RWPE2 (cell line): ENCODE results near the gene RAP1GAP.

Experiments used
- ATAC-seq: fragments of 200-7000 bp; cut with Tn5 transposase; 3 replicates; pipeline ENCODE4 v1.9.1; 2021; ENCODE audit warnings: low read depth
- DNase-seq: peaks from one replicate; pipeline ENCODE4 v3.0.0-alpha.2; 2020; ENCODE audit warnings: low spot score
- H3K27ac ChIP-seq: fragments of 450-650 bp; 2 replicates; pipeline ENCODE4 v1.5.1; 2017; ENCODE audit warnings: mild to moderate bottlenecking; ENCODE audit not compliant: poor library complexity, severe bottlenecking
- H3K27me3 ChIP-seq: fragments of 250-450 bp; sonication (Bioruptor Pico); 2 replicates; pipeline ENCODE4 v1.5.1; 2021; ENCODE audit warnings: mild to moderate bottlenecking, moderate library complexity; ENCODE audit not compliant: insufficient read depth, poor library complexity, severe bottlenecking
- H3K36me3 ChIP-seq: fragments of 250-450 bp; sonication (Bioruptor Pico); 2 replicates; pipeline ENCODE4 v1.5.1; 2020; ENCODE audit warnings: low read depth, mild to moderate bottlenecking, moderate library complexity
- H3K4me1 ChIP-seq: fragments of 250-450 bp; sonication (Bioruptor Pico); 2 replicates; pipeline ENCODE4 v1.5.1; 2021; ENCODE audit warnings: mild to moderate bottlenecking, moderate library complexity; ENCODE audit not compliant: insufficient read depth, poor library complexity, severe bottlenecking
- H3K4me3 ChIP-seq: fragments of 250-450 bp; sonication (Bioruptor Pico); 2 replicates; pipeline ENCODE4 v1.5.1; 2021; ENCODE audit warnings: mild to moderate bottlenecking, moderate library complexity; ENCODE audit not compliant: severe bottlenecking
- H3K9me3 ChIP-seq: fragments of 250-450 bp; sonication (Bioruptor Pico); 2 replicates; pipeline ENCODE4 v1.5.1; 2021; ENCODE audit warnings: mild to moderate bottlenecking, moderate library complexity; ENCODE audit not compliant: severe bottlenecking
- TF ChIP-seq, protein P1 (sequence below): fragments of 450-650 bp; IDR thresholded peaks from one replicate; pipeline ENCODE4 v1.5.1; 2017; ENCODE audit warnings: mild to moderate bottlenecking, moderate library complexity; ENCODE audit not compliant: poor library complexity, severe bottlenecking

Gene RAP1GAP

DNA sequence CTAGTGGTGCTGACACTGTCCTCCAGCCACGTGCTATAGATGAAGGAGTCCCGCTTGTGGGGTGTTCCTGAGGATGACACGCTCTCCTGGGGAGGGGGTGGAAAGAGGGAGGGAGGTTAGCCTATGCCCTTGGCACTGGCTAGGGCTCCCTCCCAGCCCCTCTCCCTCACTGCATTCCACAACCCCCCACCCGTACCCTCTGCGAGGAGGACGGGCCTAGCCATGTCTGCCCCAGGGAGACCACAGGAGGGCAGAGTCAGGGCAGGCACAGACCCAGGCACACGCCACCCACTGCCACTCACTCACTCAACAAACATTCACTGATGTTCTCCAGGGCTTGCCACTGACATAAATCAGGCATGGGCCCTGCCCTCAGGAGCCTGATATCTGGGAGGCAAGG is 70.7 kb downstream of the RAP1GAP start:
- no peak overlapping the region for H3K27ac ChIP-seq
- DNase-seq (no peak), ATAC-seq (no peak)
- H3K36me3 ChIP-seq: no peaks in the 10 kb centered on the region
- no peaks in the 10 kb centered on the region for H3K4me1 ChIP-seq
- TF ChIP-seq, protein P1, sequence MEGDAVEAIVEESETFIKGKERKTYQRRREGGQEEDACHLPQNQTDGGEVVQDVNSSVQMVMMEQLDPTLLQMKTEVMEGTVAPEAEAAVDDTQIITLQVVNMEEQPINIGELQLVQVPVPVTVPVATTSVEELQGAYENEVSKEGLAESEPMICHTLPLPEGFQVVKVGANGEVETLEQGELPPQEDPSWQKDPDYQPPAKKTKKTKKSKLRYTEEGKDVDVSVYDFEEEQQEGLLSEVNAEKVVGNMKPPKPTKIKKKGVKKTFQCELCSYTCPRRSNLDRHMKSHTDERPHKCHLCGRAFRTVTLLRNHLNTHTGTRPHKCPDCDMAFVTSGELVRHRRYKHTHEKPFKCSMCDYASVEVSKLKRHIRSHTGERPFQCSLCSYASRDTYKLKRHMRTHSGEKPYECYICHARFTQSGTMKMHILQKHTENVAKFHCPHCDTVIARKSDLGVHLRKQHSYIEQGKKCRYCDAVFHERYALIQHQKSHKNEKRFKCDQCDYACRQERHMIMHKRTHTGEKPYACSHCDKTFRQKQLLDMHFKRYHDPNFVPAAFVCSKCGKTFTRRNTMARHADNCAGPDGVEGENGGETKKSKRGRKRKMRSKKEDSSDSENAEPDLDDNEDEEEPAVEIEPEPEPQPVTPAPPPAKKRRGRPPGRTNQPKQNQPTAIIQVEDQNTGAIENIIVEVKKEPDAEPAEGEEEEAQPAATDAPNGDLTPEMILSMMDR: no peak
- H3K27me3 ChIP-seq: no peaks in the 10 kb centered on the region
- no peaks in the 10 kb centered on the region for H3K9me3 ChIP-seq
- no peak overlapping the region for H3K4me3 ChIP-seq

DNA sequence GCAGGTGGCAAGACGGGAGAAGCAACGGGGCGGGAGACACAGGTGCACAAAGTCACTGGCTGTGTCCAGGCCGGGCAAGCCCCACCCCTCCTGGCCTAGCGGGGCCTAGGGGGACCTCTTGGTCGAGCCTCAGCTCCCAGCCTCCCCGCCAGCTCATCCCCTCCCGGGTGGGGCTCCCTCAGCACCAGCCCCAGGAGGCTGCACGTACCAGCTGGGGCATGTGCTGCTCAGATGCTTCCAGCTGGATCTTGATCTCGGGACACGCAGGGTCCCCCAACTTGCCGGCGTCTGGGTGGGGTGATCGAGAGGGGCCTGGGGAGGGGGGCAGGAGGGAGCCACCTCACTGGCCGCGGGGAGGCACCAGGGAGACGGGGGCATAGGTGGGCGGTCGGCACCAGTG is 71.4 kb downstream of the RAP1GAP start:
- TF ChIP-seq, protein P1: no peak
- no peaks in the 10 kb centered on the region for H3K27me3 ChIP-seq
- no peak overlapping the region for H3K27ac ChIP-seq
- H3K4me1 ChIP-seq: no peaks in the 10 kb centered on the region
- DNase-seq (no peak), ATAC-seq (no peak)
- no peaks in the 10 kb centered on the region for H3K36me3 ChIP-seq
- H3K4me3 ChIP-seq: no peak overlapping the region
- H3K9me3 ChIP-seq: no peaks in the 10 kb centered on the region

DNA sequence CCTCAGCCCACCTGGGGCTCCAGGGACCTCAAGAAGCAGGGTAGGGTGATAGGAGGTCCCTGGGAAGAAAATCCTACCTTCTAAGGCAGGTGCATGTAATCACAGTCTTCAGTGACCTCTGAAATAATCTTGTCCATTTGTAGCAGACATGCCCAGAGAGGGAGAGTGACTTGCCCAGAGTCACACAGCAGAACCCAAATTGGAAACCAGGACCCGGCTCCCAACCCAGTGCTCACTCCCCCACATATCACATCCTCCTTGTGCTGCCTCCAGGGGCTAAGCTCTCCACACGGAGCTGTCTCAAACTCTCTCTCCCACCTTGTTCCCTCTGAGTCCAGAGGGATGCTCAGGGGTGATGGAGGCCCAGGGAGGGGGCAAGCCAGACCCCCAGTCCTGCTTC is 72.5 kb downstream of the RAP1GAP start:
- Histone ChIP-seq H3K4me1 (no peaks in the 10 kb centered on the region), H3K27me3 (no peaks in the 10 kb centered on the region), H3K27ac (no peak overlapping the region), H3K9me3 (no peaks in the 10 kb centered on the region), H3K4me3 (no peak overlapping the region), H3K36me3 (no peaks in the 10 kb centered on the region)
- TF ChIP-seq, protein P1: no peak
- DNase-seq: no peak
- no peak for ATAC-seq

DNA sequence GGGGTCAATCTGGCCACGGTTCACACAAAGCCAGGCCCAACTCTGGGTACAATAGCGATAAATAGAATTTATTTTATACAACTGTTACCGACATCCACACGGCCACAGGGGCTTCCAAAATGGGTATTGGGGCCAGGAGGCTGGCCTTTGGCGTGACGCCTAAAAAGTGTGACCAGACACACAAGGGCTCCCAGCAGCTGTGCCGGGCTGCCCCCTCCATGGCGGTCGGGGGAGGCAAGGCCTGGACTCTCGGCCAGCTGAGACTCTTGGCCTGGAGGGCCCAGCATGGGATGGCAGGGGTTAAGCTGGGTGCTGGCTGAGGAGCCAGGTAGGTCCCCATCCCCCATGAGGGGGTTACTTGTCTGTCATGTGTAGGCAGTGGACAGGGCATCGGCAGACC is 73.0 kb downstream of the RAP1GAP start:
- DNase-seq (no peak), ATAC-seq (no peak)
- Histone ChIP-seq H3K9me3 (no peaks in the 10 kb centered on the region), H3K27me3 (no peaks in the 10 kb centered on the region), H3K4me3 (no peak overlapping the region), H3K4me1 (no peaks in the 10 kb centered on the region), H3K27ac (no peak overlapping the region), H3K36me3 (no peaks in the 10 kb centered on the region)
- TF ChIP-seq, protein P1: no peak

DNA sequence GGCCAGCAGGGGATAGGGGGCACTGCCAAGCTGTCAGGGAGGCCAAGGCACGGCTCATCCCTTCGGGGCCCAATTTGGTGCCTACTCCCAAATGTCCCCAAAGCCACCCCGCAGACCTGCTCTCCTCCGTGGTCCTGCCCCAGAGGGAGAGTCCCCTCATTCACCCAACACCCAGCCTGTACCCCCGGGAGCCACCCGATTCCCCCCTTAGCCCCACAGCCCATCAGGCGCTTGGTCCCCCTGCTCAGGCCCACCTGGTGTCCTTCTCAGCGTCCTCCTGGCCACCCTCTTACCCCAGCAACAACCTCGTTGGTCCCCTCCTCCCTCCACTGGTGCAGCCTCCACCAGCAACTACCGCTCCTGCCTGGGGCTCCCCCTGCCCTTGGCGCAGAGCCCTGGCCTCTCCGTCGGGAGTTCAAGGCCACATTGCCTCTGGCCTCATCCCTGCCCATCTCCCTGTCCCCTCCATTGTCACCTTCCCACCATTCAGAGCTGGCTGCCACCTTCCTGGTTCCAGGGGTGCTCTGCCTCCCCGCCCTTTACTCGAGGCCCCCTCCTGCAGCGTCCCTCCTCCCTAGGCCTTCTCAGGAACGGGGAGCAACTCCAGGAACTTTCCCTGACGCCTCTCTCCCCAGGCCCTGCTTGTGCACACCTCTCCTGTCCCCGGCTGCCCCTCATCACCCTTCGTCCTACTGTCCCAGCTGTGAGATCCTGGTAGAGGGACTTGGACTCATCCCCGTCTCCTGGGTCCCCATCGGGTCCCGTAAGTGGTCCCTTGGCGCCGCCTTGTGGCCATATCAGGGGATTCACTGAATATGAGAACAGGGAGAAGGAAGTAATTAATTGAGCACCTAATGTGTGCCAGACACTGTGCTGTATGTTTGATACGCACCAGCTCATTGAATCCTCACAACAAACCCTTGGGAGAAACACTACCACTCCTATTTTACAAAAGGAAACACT is 73.9 kb downstream of the RAP1GAP start:
- Histone ChIP-seq H3K27ac (no peak overlapping the region), H3K27me3 (no peaks in the 10 kb centered on the region), H3K36me3 (no peaks in the 10 kb centered on the region), H3K4me3 (no peak overlapping the region), H3K9me3 (no peaks in the 10 kb centered on the region), H3K4me1 (no peaks in the 10 kb centered on the region)
- TF ChIP-seq, protein P1: peak; percentile 63
- ATAC-seq (peak; percentile 32; the same call in 1 of the 3 replicates), DNase-seq (no peak)
